A549 (cell line): ENCODE results near the gene KCNQ5. TPM values are rescaled to one million over a fixed set of nuclear protein-coding genes. Genes with fewer than 3 reads are reported as not detected.

Experiments
- ATAC-seq, 2 experiments: fragments of 200-7000 bp in 1 of 2; fragments of >200 bp in 1 of 2; cut with Nextera tagmentation in 1 of 2; cut with Tn5 transposase in 1 of 2; 3 replicates each; pipeline versions ENCODE4 v1.8.0 to v1.9.1; 2018 to 2020; ENCODE audit warnings: mild to moderate bottlenecking in 1 of 2, moderate library complexity in 1 of 2
- CTCF ChIA-PET: fragments of 300-600 bp; sonication (Branson Sonifier 250); formaldehyde crosslinking; extraction: SDS; loops from one replicate; lab custom pipeline; 2021; ENCODE audit warnings: antibody characterized with exemption, inconsistent platforms; lab: Yijun Ruan, JAX
- POLR2A ChIA-PET: fragments of 350-600 bp; formaldehyde crosslinking; extraction: SDS; loops from one replicate; lab custom pipeline; 2021; ENCODE audit warnings: antibody characterized with exemption, inconsistent platforms; lab: Yijun Ruan, JAX
- DNase-seq, 2 experiments: peaks; one replicate each; pipeline versions ENCODE4 v3.0.0 to v3.0.0-alpha.2; 2011 to 2016; ENCODE audit warnings: low read depth in 1 of 2, low spot score in 1 of 2
- FAIRE-seq: peaks from 2 replicates; lab custom pipeline; 2011; peaks lifted over from hg19 to GRCh38; lab: Jason Lieb, UNC
- H3K27ac ChIP-seq, 2 experiments: fragments of >200 bp; sonication (Bioruptor Twin); formaldehyde crosslinking; 3 replicates each; pipeline ENCODE4 v1.5.1; 2016 to 2017
- H3K4me1 ChIP-seq: fragments of >200 bp; sonication (Bioruptor Twin); formaldehyde crosslinking; 3 replicates; pipeline ENCODE4 v1.6.1; 2016
- H3K4me2 ChIP-seq: fragments of >200 bp; sonication (Bioruptor Twin); formaldehyde crosslinking; 3 replicates; pipeline ENCODE4 v1.6.1; 2016
- H3K4me3 ChIP-seq: fragments of >200 bp; sonication (Bioruptor Twin); formaldehyde crosslinking; 3 replicates; pipeline ENCODE4 v1.5.1; 2016
- H3K9me3 ChIP-seq: fragments of >200 bp; sonication (Bioruptor Twin); formaldehyde crosslinking; 3 replicates; pipeline ENCODE4 v1.6.1; 2016
- BHLHE40 ChIP-seq: IDR thresholded peaks from 2 replicates; pipeline ENCODE4 v1.6.1; 2012; ENCODE audit warnings: low read depth, low read length, inconsistent platforms
- CHD4 ChIP-seq: fragments of 200-600 bp; sonication (generic); IDR thresholded peaks from 2 replicates; pipeline ENCODE4 v1.6.1; 2016; ENCODE audit warnings: antibody characterized with exemption, mild to moderate bottlenecking, borderline replicate concordance
- EHF ChIP-seq: fragments of 250-450 bp; sonication (Bioruptor Pico); IDR thresholded peaks from 2 replicates; pipeline ENCODE4 v1.5.0; 2020; ENCODE audit warnings: mild to moderate bottlenecking
- ESRRA ChIP-seq: fragments of 150-350 bp; IDR thresholded peaks from 2 replicates; pipeline ENCODE4 v1.6.1; 2014; ENCODE audit warnings: mild to moderate bottlenecking, low read length, borderline replicate concordance
- FOSL2 ChIP-seq, 2 experiments: fragments of 450-650 bp in 1 of 2; fragments of >200 bp in 1 of 2; sonication (Bioruptor Twin) in 1 of 2; formaldehyde crosslinking; IDR thresholded peaks; 2 replicates each; pipeline versions ENCODE4 v1.5.0 to v1.6.1; 2016 to 2020; ENCODE audit warnings: mild to moderate bottlenecking in 1 of 2, moderate library complexity in 1 of 2
- MAZ ChIP-seq: fragments of 150-350 bp; IDR thresholded peaks from 2 replicates; pipeline ENCODE4 v1.6.1; 2014; ENCODE audit warnings: antibody characterized with exemption, low read depth, low read length, borderline replicate concordance
- NFE2L2 ChIP-seq: fragments of 150-350 bp; conservative IDR thresholded peaks from 2 replicates; pipeline ENCODE4 v1.6.1; 2014; ENCODE audit warnings: low read length
- NPAS2 ChIP-seq: fragments of 250-450 bp; sonication (Bioruptor Pico); IDR thresholded peaks from 2 replicates; pipeline ENCODE4 v1.8.0; 2022; ENCODE audit warnings: mild to moderate bottlenecking, moderate library complexity, borderline replicate concordance
- NR3C1 ChIP-seq: fragments of >200 bp; sonication (Bioruptor Twin); formaldehyde crosslinking; IDR thresholded peaks from 3 replicates; pipeline ENCODE4 v1.6.1; 2017
- POLR2AphosphoS2 ChIP-seq: conservative IDR thresholded peaks from 2 replicates; pipeline ENCODE4 v1.6.1; 2012; ENCODE audit warnings: low read length, improper control_type of control experiment, inconsistent platforms
- RAD21 ChIP-seq, 2 experiments: fragments of >200 bp in 1 of 2; sonication (Bioruptor Twin) in 1 of 2; formaldehyde crosslinking in 1 of 2; IDR thresholded peaks in 1 of 2; conservative IDR thresholded peaks in 1 of 2; 2 replicates in 1 of 2; 3 replicates in 1 of 2; pipeline ENCODE4 v1.6.1; 2012 to 2018; ENCODE audit warnings: inconsistent platforms in 1 of 2
- RARB ChIP-seq: fragments of 250-450 bp; sonication (Bioruptor Pico); IDR thresholded peaks from 2 replicates; pipeline ENCODE4 v1.8.0; 2021; ENCODE audit warnings: mild to moderate bottlenecking, moderate library complexity
- RCOR1 ChIP-seq: fragments of 150-350 bp; IDR thresholded peaks from 2 replicates; pipeline ENCODE4 v1.6.1; 2014; ENCODE audit warnings: antibody characterized with exemption, low read length, low read depth
- SMC3 ChIP-seq: fragments of >200 bp; sonication (Bioruptor Twin); formaldehyde crosslinking; IDR thresholded peaks from 3 replicates; pipeline ENCODE4 v1.6.1; 2018; ENCODE audit warnings: inconsistent platforms
- SREBF2 ChIP-seq: fragments of 450-650 bp; IDR thresholded peaks from 2 replicates; pipeline ENCODE4 v1.6.1; 2014; ENCODE audit warnings: mild to moderate bottlenecking, moderate library complexity
- ZNF302 ChIP-seq: fragments of 250-450 bp; sonication (Bioruptor Pico); IDR thresholded peaks from 2 replicates; pipeline ENCODE4 v1.9.0; 2021; ENCODE audit warnings: inconsistent platforms, mild to moderate bottlenecking, moderate library complexity
- WGBS: methylation state at CpG from one replicate; pipeline ENCODE4 v1.1.6; 2017; ENCODE audit errors: missing lambda C conversion rate; 5-methylcytosine and 5-hydroxymethylcytosine counted together
- polyA plus RNA-seq, 4 experiments: library from polyadenylated mRNA; depleted of rRNA in 3 of 4; stranded (reverse); fragments of >200 nt; fragmentation: RNase III in 1 of 4; extraction: RNeasy Plus Mini Kit Qiagen cat#74134 plus additional on column Dnase treatment in 1 of 4; gene quantifications; 2 replicates in 3 of 4; 3 replicates in 1 of 4; pipeline ENCODE4 v1.2.3, GENCODE V29; 2011 to 2017
- TF ChIP-seq, protein P1 (sequence below): fragments of 200-600 bp; sonication (generic); IDR thresholded peaks from 2 replicates; pipeline ENCODE4 v1.6.1; 2016; ENCODE audit warnings: antibody characterized with exemption, mild to moderate bottlenecking, moderate library complexity
- TF ChIP-seq, protein P2 (sequence below): fragments of 250-450 bp; sonication (Bioruptor Pico); IDR thresholded peaks from 2 replicates; pipeline ENCODE4 v1.5.0; 2020; ENCODE audit warnings: low read depth, mild to moderate bottlenecking, moderate library complexity
- TF ChIP-seq, protein P3 (sequence below): fragments of >200 bp; sonication (Bioruptor Twin); formaldehyde crosslinking; IDR thresholded peaks from 3 replicates; pipeline ENCODE4 v1.6.1; 2016
- TF ChIP-seq, protein P4 (sequence below): fragments of 250-450 bp; sonication (Bioruptor Pico); IDR thresholded peaks from 2 replicates; pipeline ENCODE4 v1.5.0; 2021; ENCODE audit warnings: mild to moderate bottlenecking, moderate library complexity, borderline replicate concordance
- TF ChIP-seq, protein P5 (sequence below): fragments of 150-350 bp; IDR thresholded peaks from 2 replicates; pipeline ENCODE4 v1.6.1; 2014; ENCODE audit warnings: low read depth, mild to moderate bottlenecking, low read length

The KCNQ5 gene
- polyA plus RNA-seq, 2 of the 4 experiments (the other 2 are of a cell fraction): 1.2 to 1.3 TPM

DNA sequence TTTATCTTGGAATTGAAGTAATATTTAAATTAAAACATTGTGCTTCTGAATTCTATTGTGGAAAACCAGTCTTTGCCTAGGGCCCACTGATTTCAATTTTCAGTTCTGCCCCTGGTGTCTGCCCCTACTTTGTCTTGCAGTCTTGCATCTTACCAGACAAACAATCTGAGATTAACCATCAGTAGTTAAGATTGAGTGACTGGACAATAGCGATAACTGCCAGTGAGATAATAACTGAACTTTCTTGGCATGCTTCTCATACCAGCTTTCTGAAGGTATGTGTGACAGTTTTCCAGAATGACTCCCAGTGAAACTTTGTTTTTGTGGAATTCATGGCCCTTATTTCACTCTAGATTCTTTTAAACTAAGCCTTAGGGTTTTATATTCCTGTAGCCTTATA is 53.5 kb downstream of the KCNQ5 start (continued):
- no peak for TF ChIP-seq ESRRA
- TF ChIP-seq, protein P1, sequence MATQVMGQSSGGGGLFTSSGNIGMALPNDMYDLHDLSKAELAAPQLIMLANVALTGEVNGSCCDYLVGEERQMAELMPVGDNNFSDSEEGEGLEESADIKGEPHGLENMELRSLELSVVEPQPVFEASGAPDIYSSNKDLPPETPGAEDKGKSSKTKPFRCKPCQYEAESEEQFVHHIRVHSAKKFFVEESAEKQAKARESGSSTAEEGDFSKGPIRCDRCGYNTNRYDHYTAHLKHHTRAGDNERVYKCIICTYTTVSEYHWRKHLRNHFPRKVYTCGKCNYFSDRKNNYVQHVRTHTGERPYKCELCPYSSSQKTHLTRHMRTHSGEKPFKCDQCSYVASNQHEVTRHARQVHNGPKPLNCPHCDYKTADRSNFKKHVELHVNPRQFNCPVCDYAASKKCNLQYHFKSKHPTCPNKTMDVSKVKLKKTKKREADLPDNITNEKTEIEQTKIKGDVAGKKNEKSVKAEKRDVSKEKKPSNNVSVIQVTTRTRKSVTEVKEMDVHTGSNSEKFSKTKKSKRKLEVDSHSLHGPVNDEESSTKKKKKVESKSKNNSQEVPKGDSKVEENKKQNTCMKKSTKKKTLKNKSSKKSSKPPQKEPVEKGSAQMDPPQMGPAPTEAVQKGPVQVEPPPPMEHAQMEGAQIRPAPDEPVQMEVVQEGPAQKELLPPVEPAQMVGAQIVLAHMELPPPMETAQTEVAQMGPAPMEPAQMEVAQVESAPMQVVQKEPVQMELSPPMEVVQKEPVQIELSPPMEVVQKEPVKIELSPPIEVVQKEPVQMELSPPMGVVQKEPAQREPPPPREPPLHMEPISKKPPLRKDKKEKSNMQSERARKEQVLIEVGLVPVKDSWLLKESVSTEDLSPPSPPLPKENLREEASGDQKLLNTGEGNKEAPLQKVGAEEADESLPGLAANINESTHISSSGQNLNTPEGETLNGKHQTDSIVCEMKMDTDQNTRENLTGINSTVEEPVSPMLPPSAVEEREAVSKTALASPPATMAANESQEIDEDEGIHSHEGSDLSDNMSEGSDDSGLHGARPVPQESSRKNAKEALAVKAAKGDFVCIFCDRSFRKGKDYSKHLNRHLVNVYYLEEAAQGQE: no peak
- TF ChIP-seq BHLHE40: no peak
- no peak for TF ChIP-seq FOSL2 (IDR thresholded peaks at IDR 0.05)
- TF ChIP-seq FOSL2 (CRISPR knock-in tag; IDR thresholded peaks at IDR 0.05): no peak
- TF ChIP-seq, protein P2, sequence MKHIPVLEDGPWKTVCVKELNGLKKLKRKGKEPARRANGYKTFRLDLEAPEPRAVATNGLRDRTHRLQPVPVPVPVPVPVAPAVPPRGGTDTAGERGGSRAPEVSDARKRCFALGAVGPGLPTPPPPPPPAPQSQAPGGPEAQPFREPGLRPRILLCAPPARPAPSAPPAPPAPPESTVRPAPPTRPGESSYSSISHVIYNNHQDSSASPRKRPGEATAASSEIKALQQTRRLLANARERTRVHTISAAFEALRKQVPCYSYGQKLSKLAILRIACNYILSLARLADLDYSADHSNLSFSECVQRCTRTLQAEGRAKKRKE: no peak

DNA sequence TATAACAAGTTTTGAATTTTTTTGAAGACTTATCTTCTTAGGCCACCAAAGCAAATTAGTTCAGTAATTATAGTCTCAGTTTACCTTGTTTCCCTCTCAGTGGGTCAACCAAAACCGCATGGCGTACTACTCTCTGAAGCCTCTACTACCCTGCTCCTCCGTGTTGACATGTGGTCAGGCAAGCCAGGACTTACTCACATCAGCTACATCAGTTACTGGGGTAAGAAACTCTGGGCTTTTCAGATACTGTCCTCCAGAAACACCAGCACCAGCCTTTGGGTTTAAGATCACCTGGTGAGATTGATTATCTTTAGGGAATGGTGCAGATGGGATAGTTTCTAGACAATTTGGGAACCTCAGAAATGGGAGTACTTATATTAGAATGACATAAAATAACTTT is 55.1 kb downstream of the KCNQ5 start:
- 58% methylated on average over 3 of the region's 3 CpGs for WGBS
- Histone ChIP-seq H3K4me2 (no peak overlapping the region), H3K4me1 (no peaks in the 10 kb centered on the region), H3K4me3 (no peak overlapping the region), H3K9me3 (no peaks in the 10 kb centered on the region), H3K27ac (no peak overlapping the region)
- ChIA-PET POLR2A (no interaction called here), CTCF (interaction anchor here (1.5 kb wide), 1 partner anchor 265 kb away, joined by 4 read pairs; no protein-coding TSS in a partner anchor)
- no peak for TF ChIP-seq POLR2AphosphoS2
- no peak for TF ChIP-seq RARB
- no peak for TF ChIP-seq SREBF2
- TF ChIP-seq, protein P3, sequence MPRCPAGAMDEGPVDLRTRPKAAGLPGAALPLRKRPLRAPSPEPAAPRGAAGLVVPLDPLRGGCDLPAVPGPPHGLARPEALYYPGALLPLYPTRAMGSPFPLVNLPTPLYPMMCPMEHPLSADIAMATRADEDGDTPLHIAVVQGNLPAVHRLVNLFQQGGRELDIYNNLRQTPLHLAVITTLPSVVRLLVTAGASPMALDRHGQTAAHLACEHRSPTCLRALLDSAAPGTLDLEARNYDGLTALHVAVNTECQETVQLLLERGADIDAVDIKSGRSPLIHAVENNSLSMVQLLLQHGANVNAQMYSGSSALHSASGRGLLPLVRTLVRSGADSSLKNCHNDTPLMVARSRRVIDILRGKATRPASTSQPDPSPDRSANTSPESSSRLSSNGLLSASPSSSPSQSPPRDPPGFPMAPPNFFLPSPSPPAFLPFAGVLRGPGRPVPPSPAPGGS: no peak
- TF ChIP-seq, protein P4, sequence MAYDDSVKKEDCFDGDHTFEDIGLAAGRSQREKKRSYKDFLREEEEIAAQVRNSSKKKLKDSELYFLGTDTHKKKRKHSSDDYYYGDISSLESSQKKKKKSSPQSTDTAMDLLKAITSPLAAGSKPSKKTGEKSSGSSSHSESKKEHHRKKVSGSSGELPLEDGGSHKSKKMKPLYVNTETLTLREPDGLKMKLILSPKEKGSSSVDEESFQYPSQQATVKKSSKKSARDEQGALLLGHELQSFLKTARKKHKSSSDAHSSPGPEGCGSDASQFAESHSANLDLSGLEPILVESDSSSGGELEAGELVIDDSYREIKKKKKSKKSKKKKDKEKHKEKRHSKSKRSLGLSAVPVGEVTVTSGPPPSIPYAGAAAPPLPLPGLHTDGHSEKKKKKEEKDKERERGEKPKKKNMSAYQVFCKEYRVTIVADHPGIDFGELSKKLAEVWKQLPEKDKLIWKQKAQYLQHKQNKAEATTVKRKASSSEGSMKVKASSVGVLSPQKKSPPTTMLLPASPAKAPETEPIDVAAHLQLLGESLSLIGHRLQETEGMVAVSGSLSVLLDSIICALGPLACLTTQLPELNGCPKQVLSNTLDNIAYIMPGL (CRISPR knock-in tag): no peak
- no peak for TF ChIP-seq ZNF302
- no peak for TF ChIP-seq CHD4
- no peak for TF ChIP-seq SMC3
- TF ChIP-seq NFE2L2: no peak
- no peak for TF ChIP-seq RAD21 (conservative IDR thresholded peaks at IDR 0.05 in 1 of 2, IDR thresholded peaks at IDR 0.05 in 1 of 2)
- TF ChIP-seq RCOR1: no peak
- no peak for ATAC-seq
- FAIRE-seq: no peak
- DNase-seq: no peak

DNA sequence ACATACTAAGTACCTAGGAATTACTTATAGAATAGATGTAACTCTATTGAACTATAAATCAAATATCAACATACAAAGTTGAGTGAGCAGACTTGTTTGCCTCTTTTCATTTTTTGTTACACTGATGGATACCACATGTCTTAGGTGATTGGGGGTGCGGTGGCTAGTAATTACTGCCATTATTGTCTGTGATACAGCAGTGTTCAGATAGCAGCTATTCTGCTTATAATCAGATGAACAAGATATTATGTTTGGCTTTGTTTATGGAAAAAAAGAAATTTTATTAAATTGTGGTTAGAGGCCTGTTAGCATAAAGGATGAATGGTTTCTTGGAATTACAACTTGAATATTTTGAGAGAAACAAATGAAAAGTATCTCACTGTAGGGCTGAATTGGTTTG is 55.9 kb downstream of the KCNQ5 start:
- 50% methylated on average over 1 of the region's 1 CpG for WGBS
- POLR2A ChIA-PET: no interaction called here
- CTCF ChIA-PET: interaction anchor here (1.5 kb wide), 1 partner anchor 266 kb away, joined by 4 read pairs; no protein-coding TSS in a partner anchor
- FAIRE-seq: no peak
- no peak overlapping the region for H3K4me3 ChIP-seq
- no peak for DNase-seq
- H3K9me3 ChIP-seq: no peaks in the 10 kb centered on the region
- no peaks in the 10 kb centered on the region for H3K4me1 ChIP-seq
- no peak overlapping the region for H3K27ac ChIP-seq
- ATAC-seq: no peak
- no peak for TF ChIP-seq MAZ
- TF ChIP-seq NR3C1: no peak
- TF ChIP-seq, protein P5, sequence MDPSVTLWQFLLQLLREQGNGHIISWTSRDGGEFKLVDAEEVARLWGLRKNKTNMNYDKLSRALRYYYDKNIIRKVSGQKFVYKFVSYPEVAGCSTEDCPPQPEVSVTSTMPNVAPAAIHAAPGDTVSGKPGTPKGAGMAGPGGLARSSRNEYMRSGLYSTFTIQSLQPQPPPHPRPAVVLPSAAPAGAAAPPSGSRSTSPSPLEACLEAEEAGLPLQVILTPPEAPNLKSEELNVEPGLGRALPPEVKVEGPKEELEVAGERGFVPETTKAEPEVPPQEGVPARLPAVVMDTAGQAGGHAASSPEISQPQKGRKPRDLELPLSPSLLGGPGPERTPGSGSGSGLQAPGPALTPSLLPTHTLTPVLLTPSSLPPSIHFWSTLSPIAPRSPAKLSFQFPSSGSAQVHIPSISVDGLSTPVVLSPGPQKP: no peak
- no peak for TF ChIP-seq NPAS2 (CRISPR knock-in tag)
- TF ChIP-seq EHF: no peak
- TF ChIP-seq, protein P2: no peak
- TF ChIP-seq NFE2L2: no peak
- no peak for TF ChIP-seq CHD4
- TF ChIP-seq, protein P4 (CRISPR knock-in tag): no peak
- no peak overlapping the region for H3K4me2 ChIP-seq
